ENCODE data around the gene CNNM3.
"Not testable (repeated sequence)": the region's sequence is repeated elsewhere in the genome, so short reads cannot be mapped to it uniquely, and the experiment has no call there.

DNA sequence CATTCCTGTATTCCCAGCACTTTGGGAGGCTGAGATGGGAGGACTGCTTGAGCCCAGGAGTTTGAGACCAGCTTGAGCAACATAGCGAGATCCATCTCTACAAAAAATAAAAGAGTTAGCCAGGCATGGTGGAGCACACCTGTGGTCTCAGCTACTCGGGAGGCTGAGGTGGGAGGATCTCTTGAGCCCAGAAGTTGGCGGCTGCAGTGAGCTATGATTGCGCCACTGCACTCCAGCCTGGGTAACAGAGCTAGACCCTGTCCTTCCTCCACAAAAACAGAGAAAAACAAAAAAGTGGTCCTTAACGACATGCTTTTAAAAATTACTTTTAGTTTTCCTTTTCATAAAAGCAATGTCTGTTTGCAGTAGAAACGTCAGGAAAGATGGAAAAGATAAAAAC is 19.6 kb upstream of the CNNM3 start:
- TF ChIP-seq, protein P1, sequence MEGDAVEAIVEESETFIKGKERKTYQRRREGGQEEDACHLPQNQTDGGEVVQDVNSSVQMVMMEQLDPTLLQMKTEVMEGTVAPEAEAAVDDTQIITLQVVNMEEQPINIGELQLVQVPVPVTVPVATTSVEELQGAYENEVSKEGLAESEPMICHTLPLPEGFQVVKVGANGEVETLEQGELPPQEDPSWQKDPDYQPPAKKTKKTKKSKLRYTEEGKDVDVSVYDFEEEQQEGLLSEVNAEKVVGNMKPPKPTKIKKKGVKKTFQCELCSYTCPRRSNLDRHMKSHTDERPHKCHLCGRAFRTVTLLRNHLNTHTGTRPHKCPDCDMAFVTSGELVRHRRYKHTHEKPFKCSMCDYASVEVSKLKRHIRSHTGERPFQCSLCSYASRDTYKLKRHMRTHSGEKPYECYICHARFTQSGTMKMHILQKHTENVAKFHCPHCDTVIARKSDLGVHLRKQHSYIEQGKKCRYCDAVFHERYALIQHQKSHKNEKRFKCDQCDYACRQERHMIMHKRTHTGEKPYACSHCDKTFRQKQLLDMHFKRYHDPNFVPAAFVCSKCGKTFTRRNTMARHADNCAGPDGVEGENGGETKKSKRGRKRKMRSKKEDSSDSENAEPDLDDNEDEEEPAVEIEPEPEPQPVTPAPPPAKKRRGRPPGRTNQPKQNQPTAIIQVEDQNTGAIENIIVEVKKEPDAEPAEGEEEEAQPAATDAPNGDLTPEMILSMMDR (IDR thresholded peaks at IDR 0.05) = not testable (repeated sequence)
- not testable (repeated sequence) for TF ChIP-seq POLR2A (IDR thresholded peaks at IDR 0.05)
